PC-9 (cell line): ENCODE results near the gene MAP1LC3B2.

Source experiments
- CTCF ChIP-seq: fragments of 200-600 bp; sonication (generic); conservative IDR thresholded peaks from 2 replicates; pipeline ENCODE4 v1.6.1; 2017; ENCODE audit warnings: mixed run types, antibody characterized with exemption, mild to moderate bottlenecking, moderate library complexity
- EZH2 ChIP-seq: fragments of 200-600 bp; sonication (generic); IDR thresholded peaks from 2 replicates; pipeline ENCODE4 v1.8.0; 2017; ENCODE audit warnings: antibody characterized with exemption, low read depth

DNA sequence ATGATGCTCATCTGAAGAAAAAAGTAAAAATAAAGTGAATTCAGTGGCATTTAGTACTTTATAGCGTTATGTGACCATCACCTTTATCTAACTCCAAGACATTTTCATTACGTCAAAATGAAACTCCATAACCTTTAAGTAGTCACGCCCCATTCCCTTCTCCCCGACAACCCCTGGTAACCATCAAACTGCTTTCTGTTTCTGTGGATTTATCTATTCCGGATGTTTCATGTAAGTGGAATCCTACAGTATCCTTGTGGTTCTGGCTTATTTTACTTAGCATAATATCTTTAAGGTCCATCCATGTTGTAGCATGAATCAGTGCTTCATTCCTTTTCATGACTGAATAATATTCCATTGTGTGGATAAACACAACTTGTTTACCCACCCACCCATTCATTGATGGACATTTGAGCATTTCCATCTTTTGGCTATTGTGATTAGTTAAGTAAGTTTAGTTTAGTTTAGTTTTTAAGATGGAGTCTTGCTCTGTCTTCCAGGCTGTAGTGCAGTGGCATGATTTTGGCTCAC is 18.5 kb upstream of the MAP1LC3B2 start:
- TF ChIP-seq CTCF (no peak), EZH2 (no peak)
